Colonic mucosa (tissue), 4 donors: Measurements from ENCODE around the gene TUBGCP4. TPM values are rescaled to one million over a fixed set of nuclear protein-coding genes. Genes with fewer than 3 reads are reported as not detected.

Experiments
- DNase-seq: peaks from one replicate; pipeline ENCODE4 v3.0.0-alpha.2; 2020
- H3K27ac ChIP-seq: fragments of 200-600 bp; one replicate; pipeline ENCODE4 v1.8.0; 2021
- H3K27me3 ChIP-seq: fragments of 200-600 bp; one replicate; pipeline ENCODE4 v1.8.0; 2021
- H3K36me3 ChIP-seq: fragments of 200-600 bp; one replicate; pipeline ENCODE4 v1.8.0; 2021
- H3K4me1 ChIP-seq: fragments of 200-600 bp; one replicate; pipeline ENCODE4 v1.8.0; 2021; ENCODE audit warnings: mild to moderate bottlenecking
- H3K4me3 ChIP-seq: fragments of 200-600 bp; one replicate; pipeline ENCODE4 v1.8.0; 2021
- H3K9ac ChIP-seq, 2 donors: one replicate each; pipeline ENCODE4 v1.7.0; 2013; ENCODE audit warnings: control low read depth in 2 of 2, low read depth in 2 of 2, low read length in 2 of 2
- H3K9me3 ChIP-seq: fragments of 200-600 bp; one replicate; pipeline ENCODE4 v1.8.0; 2021
- CTCF ChIP-seq: fragments of 200-600 bp; IDR thresholded peaks from one replicate; pipeline ENCODE4 v1.8.0; 2022; ENCODE audit warnings: antibody characterized with exemption, mild to moderate bottlenecking
- intact Hi-C: fragments of 100-400 bp; cut with DNase I; formaldehyde crosslinking; loops from one replicate; pipeline ENCODE4 v1.14.1; 2022
- total RNA-seq, 2 donors: library from RNA; stranded (reverse); fragmentation: NEBNext Ultra II Directional in 1 of 2; extraction: Animal tissue kit (Norgen Biotek cat#: 25700) in 1 of 2; gene quantifications; one replicate each; pipeline ENCODE4 v1.2.1, GENCODE V29; 2021
- donor health status: healthy.
- donor health status: DM: no; HTN: no; CAD: no.
- donor health status: DM: no; HTN: no; CAD: no.

The TUBGCP4 gene
- total RNA-seq = 10 to 100 TPM; 19.0 to 38.3 TPM

- H3K27me3 ChIP-seq = no peaks in the 10 kb centered on the region
- intact Hi-C loops = no loop called here
- peak; percentile 49 for TF ChIP-seq CTCF
- peak; percentile 83 for DNase-seq
- H3K36me3 ChIP-seq = no peaks in the 10 kb centered on the region
- H3K4me1 ChIP-seq = peaks cover 7% of the 10 kb centered on the region
- H3K27ac ChIP-seq = peak within 1 kb of the TSS; percentile 26
- H3K4me3 ChIP-seq = peak within 1 kb of the TSS; percentile 97
- H3K9me3 ChIP-seq = no peaks in the 10 kb centered on the region
- peak within 1 kb of the TSS; percentile 85 to 98 for H3K9ac ChIP-seq
Observed at GRCh38 chr15:43370975-43371974, at the start of gene TUBGCP4, which contains the start of gene ZSCAN29. Gene TUBGCP4 (plus strand): TSS chr15:43371101. CDS start chr15:43371355, 254 bp downstream. Gene ZSCAN29 (minus strand): TSS chr15:43371043. CDS start chr15:43369913, 1,130 bp downstream.

- no peak overlapping the region for H3K9ac ChIP-seq
- no peaks in the 10 kb centered on the region for H3K27me3 ChIP-seq
- H3K9me3 ChIP-seq = no peaks in the 10 kb centered on the region
- no peak for TF ChIP-seq CTCF
- no peaks in the 10 kb centered on the region for H3K36me3 ChIP-seq
- H3K4me1 ChIP-seq = peaks cover 7% of the 10 kb centered on the region
- H3K27ac ChIP-seq = no peak overlapping the region
- H3K4me3 ChIP-seq = no peak overlapping the region
- no peak for DNase-seq
- intact Hi-C loops = no loop called here
Observed at GRCh38 chr15:43325039-43325684, 45.7 kb upstream of the TUBGCP4 start.

- no peak for TF ChIP-seq CTCF
- intact Hi-C loops = no loop called here
- H3K4me1 ChIP-seq = peaks cover 10% of the 10 kb centered on the region
- H3K36me3 ChIP-seq = no peaks in the 10 kb centered on the region
- H3K9ac ChIP-seq = peak overlapping the region; percentile 82 to 86
- DNase-seq = peak; percentile 51
- H3K27ac ChIP-seq = peak overlapping the region; percentile 87
- no peaks in the 10 kb centered on the region for H3K9me3 ChIP-seq
- no peaks in the 10 kb centered on the region for H3K27me3 ChIP-seq
- H3K4me3 ChIP-seq = peak overlapping the region; percentile 84
Observed at GRCh38 chr15:43329217-43329959, 41.5 kb upstream of the TUBGCP4 start.

- Histone ChIP-seq H3K9ac (peak within 1 kb of the TSS; percentile 82 to 86), H3K4me3 (peak within 1 kb of the TSS; percentile 84), H3K27ac (peak within 1 kb of the TSS; percentile 87), H3K36me3 (no peaks in the 10 kb centered on the region), H3K27me3 (no peaks in the 10 kb centered on the region), H3K4me1 (peaks cover 10% of the 10 kb centered on the region), H3K9me3 (no peaks in the 10 kb centered on the region)
- TF ChIP-seq CTCF = no peak
- intact Hi-C loops = no loop called here
- peak; percentile 95 for DNase-seq
Observed at GRCh38 chr15:43329960-43330779, 40.7 kb upstream of the TUBGCP4 start, which contains the start of gene LCMT2. Gene LCMT2 (minus strand): TSS chr15:43330573. CDS start chr15:43330489, 84 bp downstream.
